Tibial nerve (tissue), 4 donors: Measurements from ENCODE around the gene C19orf18.

ENCODE experiments used
- EP300 ChIP-seq, 2 donors: sonication (generic); formaldehyde crosslinking; IDR thresholded peaks; one replicate each; pipeline ENCODE4 v1.6.1; 2017; ENCODE audit warnings: antibody characterized with exemption in 2 of 2, mild to moderate bottlenecking in 1 of 2
- POLR2A ChIP-seq, 2 donors: fragments of 450-650 bp; IDR thresholded peaks; one replicate each; pipeline ENCODE4 v1.6.1; 2017; ENCODE audit warnings: antibody characterized with exemption in 2 of 2, mild to moderate bottlenecking in 2 of 2, moderate library complexity in 2 of 2
- TF ChIP-seq, protein P1 (sequence below), 5 experiments: fragments of 200-600 bp in 3 of 5; fragments of 450-650 bp in 2 of 5; sonication (generic) in 3 of 5; IDR thresholded peaks; one replicate each; pipeline ENCODE4 v1.5.1; 2016 to 2019; ENCODE audit warnings: antibody characterized with exemption in 5 of 5, mild to moderate bottlenecking in 3 of 5, moderate library complexity in 2 of 5

DNA sequence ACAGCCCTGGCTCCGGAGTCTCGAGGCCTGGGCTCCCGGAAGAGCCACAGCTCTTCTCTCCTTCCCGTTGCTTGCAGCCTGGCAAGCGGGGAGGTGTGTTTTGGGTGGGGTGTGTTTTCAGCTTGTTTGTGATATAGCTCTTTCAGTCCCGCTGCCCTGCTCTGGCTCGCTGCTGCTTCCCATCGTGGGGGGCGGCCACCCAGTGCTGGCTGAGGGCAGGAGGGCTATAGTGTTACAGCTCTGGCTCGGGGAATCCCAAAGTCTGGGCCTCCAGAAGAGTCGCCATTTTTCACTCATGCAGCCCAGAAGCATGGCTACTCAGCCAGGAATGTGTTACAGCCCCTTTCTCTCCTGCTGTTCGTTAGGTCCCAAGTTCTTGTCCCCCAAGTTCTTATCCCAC is 24.6 kb downstream of the C19orf18 start:
- TF ChIP-seq, protein P1, sequence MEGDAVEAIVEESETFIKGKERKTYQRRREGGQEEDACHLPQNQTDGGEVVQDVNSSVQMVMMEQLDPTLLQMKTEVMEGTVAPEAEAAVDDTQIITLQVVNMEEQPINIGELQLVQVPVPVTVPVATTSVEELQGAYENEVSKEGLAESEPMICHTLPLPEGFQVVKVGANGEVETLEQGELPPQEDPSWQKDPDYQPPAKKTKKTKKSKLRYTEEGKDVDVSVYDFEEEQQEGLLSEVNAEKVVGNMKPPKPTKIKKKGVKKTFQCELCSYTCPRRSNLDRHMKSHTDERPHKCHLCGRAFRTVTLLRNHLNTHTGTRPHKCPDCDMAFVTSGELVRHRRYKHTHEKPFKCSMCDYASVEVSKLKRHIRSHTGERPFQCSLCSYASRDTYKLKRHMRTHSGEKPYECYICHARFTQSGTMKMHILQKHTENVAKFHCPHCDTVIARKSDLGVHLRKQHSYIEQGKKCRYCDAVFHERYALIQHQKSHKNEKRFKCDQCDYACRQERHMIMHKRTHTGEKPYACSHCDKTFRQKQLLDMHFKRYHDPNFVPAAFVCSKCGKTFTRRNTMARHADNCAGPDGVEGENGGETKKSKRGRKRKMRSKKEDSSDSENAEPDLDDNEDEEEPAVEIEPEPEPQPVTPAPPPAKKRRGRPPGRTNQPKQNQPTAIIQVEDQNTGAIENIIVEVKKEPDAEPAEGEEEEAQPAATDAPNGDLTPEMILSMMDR (IDR thresholded peaks at IDR 0.05), result no peak
- TF ChIP-seq EP300 (IDR thresholded peaks at IDR 0.05) (no peak), POLR2A (IDR thresholded peaks at IDR 0.05) (no peak)
